HG03066 (cell line): Measurements from ENCODE around the gene KCNH2.
"Not testable (repeated sequence)": the region's sequence is repeated elsewhere in the genome, so short reads cannot be mapped to it uniquely, and the experiment has no call there.

Experiments
- ATAC-seq: cut with Tn5 transposase; IDR thresholded peaks from one replicate; pipeline ENCODE4 v1.9.1; 2021; ENCODE audit warnings: low read depth; ENCODE audit not compliant: unreplicated experiment

KCNH2 gene

GRCh38 chr7:150978126-150978789 lies at the start of gene KCNH2:
TSS of gene KCNH2 (minus strand) at chr7:150978321. CDS start at chr7:150977913, 408 bp downstream.
- ATAC-seq, result no peak

- ATAC-seq, result peak; percentile 3
Measured at GRCh38 chr7:151027728-151028130, 49.6 kb upstream of the KCNH2 start.

GRCh38 chr7:151026771-151027727 lies 48.9 kb upstream of the KCNH2 start:
- not testable (repeated sequence) for ATAC-seq

- ATAC-seq, result no peak
Measured at GRCh38 chr7:151025924-151026671, 48.0 kb upstream of the KCNH2 start.

GRCh38 chr7:151024435-151025056 lies 46.4 kb upstream of the KCNH2 start, which contains the start of gene ATG9B:
TSS of gene ATG9B (minus strand) at chr7:151024494. CDS start at chr7:151024423, 71 bp downstream.
- no peak for ATAC-seq

GRCh38 chr7:151023232-151023631 lies 45.1 kb upstream of the KCNH2 start:
- ATAC-seq, result no peak

- no peak for ATAC-seq
Measured at GRCh38 chr7:151020231-151020630, 42.1 kb upstream of the KCNH2 start.

- ATAC-seq, result no peak
Measured at GRCh38 chr7:151019130-151019447, 41.0 kb upstream of the KCNH2 start.

GRCh38 chr7:151018421-151019129 lies 40.5 kb upstream of the KCNH2 start:
- ATAC-seq, result no peak

GRCh38 chr7:151017953-151018420 lies 39.9 kb upstream of the KCNH2 start:
- no peak for ATAC-seq

- ATAC-seq, result no peak
Measured at GRCh38 chr7:151017370-151017952, 39.3 kb upstream of the KCNH2 start.

- no peak for ATAC-seq
Measured at GRCh38 chr7:151016942-151017341, 38.8 kb upstream of the KCNH2 start.

- ATAC-seq, result no peak
Measured at GRCh38 chr7:151016505-151016904, 38.4 kb upstream of the KCNH2 start.

- no peak for ATAC-seq
Measured at GRCh38 chr7:151015967-151016366, 37.8 kb upstream of the KCNH2 start.

GRCh38 chr7:151014950-151015349 lies 36.8 kb upstream of the KCNH2 start:
- no peak for ATAC-seq

GRCh38 chr7:151013733-151014497 lies 35.8 kb upstream of the KCNH2 start:
- peak; percentile 54 for ATAC-seq

- ATAC-seq, result no peak
Measured at GRCh38 chr7:151013356-151013732, 35.2 kb upstream of the KCNH2 start.

- ATAC-seq, result no peak
Measured at GRCh38 chr7:151012911-151013347, 34.8 kb upstream of the KCNH2 start.
